SK-N-SH (cell line): ENCODE data around the gene GGT5. TPM values are rescaled to one million over a fixed set of nuclear protein-coding genes. Genes with fewer than 3 reads are reported as not detected.

Experiments
- CTCF ChIA-PET: fragments of 300-600, 350-600 bp; formaldehyde crosslinking; extraction: SDS; loops from one replicate; lab custom pipeline; 2021; lab: Yijun Ruan, JAX
- POLR2A ChIA-PET: fragments of 350-600 bp; sonication (Branson Sonifier 250); formaldehyde crosslinking; extraction: SDS; loops from one replicate; lab custom pipeline; 2020; ENCODE audit warnings: antibody characterized with exemption, inconsistent platforms; lab: Yijun Ruan, JAX
- DNase-seq: peaks from one replicate; pipeline ENCODE4 v3.0.0; 2012
- H2AFZ ChIP-seq: fragments of 200-600 bp; sonication (generic); 2 replicates; pipeline ENCODE4 v1.8.1; 2016; ENCODE audit warnings: antibody characterized with exemption, mild to moderate bottlenecking, low read depth
- H3F3A ChIP-seq: fragments of 200-600 bp; sonication (generic); replicated peaks from 2 replicates; pipeline ENCODE3; 2016; ENCODE audit warnings: antibody characterized with exemption, mild to moderate bottlenecking; ENCODE audit not compliant: insufficient read depth
- H3K27ac ChIP-seq, 2 experiments: fragments of 200-500 bp in 1 of 2; fragments of 200-600 bp in 1 of 2; sonication (Bioruptor generic) in 1 of 2; sonication (generic), shearing (Covaris generic) in 1 of 2; 2 replicates each; pipeline versions ENCODE4 v1.5.1 to v1.6.1; 2014 to 2016; ENCODE audit warnings: low read depth in 2 of 2, inconsistent platforms in 1 of 2, low read length in 1 of 2, mild to moderate bottlenecking in 1 of 2, mixed read lengths in 1 of 2
- H3K27me3 ChIP-seq: fragments of 200-600 bp; sonication (generic), shearing (Covaris generic); 2 replicates; pipeline ENCODE4 v1.6.1; 2016; ENCODE audit warnings: mixed run types; ENCODE audit not compliant: insufficient read depth
- H3K36me3 ChIP-seq, 2 experiments: fragments of 200-500 bp in 1 of 2; fragments of 200-600 bp in 1 of 2; sonication (Bioruptor generic) in 1 of 2; sonication (generic) in 1 of 2; replicated peaks in 1 of 2; 2 replicates each; pipeline versions ENCODE3 to v1.5.1; 2014 to 2016; ENCODE audit warnings: low read length in 1 of 2, mild to moderate bottlenecking in 1 of 2; ENCODE audit not compliant: insufficient read depth in 2 of 2, control insufficient read depth in 1 of 2
- H3K4me1 ChIP-seq, 2 experiments: fragments of 200-500 bp in 1 of 2; fragments of 200-600 bp in 1 of 2; sonication (Bioruptor generic) in 1 of 2; sonication (generic), shearing (Covaris generic) in 1 of 2; 2 replicates each; pipeline versions ENCODE4 v1.5.1 to v1.6.1; 2014 to 2016; ENCODE audit warnings: low read depth in 1 of 2, low read length in 1 of 2, mixed run types in 1 of 2; ENCODE audit not compliant: insufficient read depth in 2 of 2, control insufficient read depth in 1 of 2
- H3K4me2 ChIP-seq: fragments of 200-600 bp; sonication (generic), shearing (Covaris generic); 2 replicates; pipeline ENCODE4 v1.6.1; 2017; ENCODE audit warnings: mixed run types
- H3K4me3 ChIP-seq, 2 experiments: fragments of 200-500 bp in 1 of 2; fragments of 200-600 bp in 1 of 2; sonication (Bioruptor generic) in 1 of 2; sonication (generic), shearing (Covaris generic) in 1 of 2; 2 replicates each; pipeline versions ENCODE4 v1.5.1 to v1.8.1; 2014 to 2016; ENCODE audit warnings: low read depth in 2 of 2, inconsistent platforms in 1 of 2, low read length in 1 of 2, mild to moderate bottlenecking in 1 of 2, mixed read lengths in 1 of 2, moderate library complexity in 1 of 2
- H3K79me2 ChIP-seq: fragments of 200-600 bp; sonication (generic); 2 replicates; pipeline ENCODE4 v1.8.1; 2017; ENCODE audit warnings: mild to moderate bottlenecking; ENCODE audit not compliant: insufficient read depth
- H3K9ac ChIP-seq: fragments of 200-600 bp; sonication (generic); 2 replicates; pipeline ENCODE4 v1.6.1; 2017; ENCODE audit warnings: mixed run types
- H3K9me2 ChIP-seq: fragments of 200-600 bp; sonication (generic); 2 replicates; pipeline ENCODE4 v1.6.1; 2017; ENCODE audit warnings: mixed run types
- H3K9me3 ChIP-seq: fragments of 200-600 bp; sonication (generic); 2 replicates; pipeline ENCODE4 v1.6.1; 2017; ENCODE audit warnings: mixed run types, mild to moderate bottlenecking, moderate library complexity
- H4K20me1 ChIP-seq: fragments of 200-600 bp; sonication (generic); 2 replicates; pipeline ENCODE4 v1.6.1; 2017; ENCODE audit warnings: mild to moderate bottlenecking, mixed run types; ENCODE audit not compliant: insufficient read depth
- ELF1 ChIP-seq: IDR thresholded peaks from 2 replicates; pipeline ENCODE4 v1.4.0; 2012
- FOSL2 ChIP-seq: IDR thresholded peaks from 2 replicates; pipeline ENCODE4 v1.4.0; 2012; ENCODE audit warnings: low read depth, mild to moderate bottlenecking, moderate library complexity, borderline replicate concordance
- FOXJ3 ChIP-seq: sonication (generic); formaldehyde crosslinking; IDR thresholded peaks from 2 replicates; pipeline ENCODE4 v1.5.1; 2020; ENCODE audit warnings: mild to moderate bottlenecking, missing genetic modification reagents
- FOXM1 ChIP-seq: IDR thresholded peaks from 2 replicates; pipeline ENCODE4 v1.4.0; 2012; ENCODE audit warnings: low read depth, mild to moderate bottlenecking
- NFIC ChIP-seq: IDR thresholded peaks from 2 replicates; pipeline ENCODE4 v1.4.0; 2012; ENCODE audit warnings: borderline replicate concordance
- RXRA ChIP-seq: IDR thresholded peaks from 2 replicates; pipeline ENCODE4 v1.4.0; 2012; ENCODE audit warnings: low read depth, mild to moderate bottlenecking, borderline replicate concordance
- SMC3 ChIP-seq: IDR thresholded peaks from 2 replicates; pipeline ENCODE4 v1.6.1; 2012; ENCODE audit warnings: low read depth, low read length, improper control_type of control experiment
- TAF1 ChIP-seq: IDR thresholded peaks from 2 replicates; pipeline ENCODE4 v1.6.1; 2012; ENCODE audit warnings: low read depth, mild to moderate bottlenecking, low read length, moderate library complexity, borderline replicate concordance
- TCF12 ChIP-seq: IDR thresholded peaks from 2 replicates; pipeline ENCODE4 v1.4.0; 2012
- WGBS: methylation state at CpG from one replicate; pipeline ENCODE4 v1.1.6; 2017; ENCODE audit warnings: low lambda C conversion rate; 5-methylcytosine and 5-hydroxymethylcytosine counted together
- polyA plus RNA-seq, 3 experiments: library from polyadenylated mRNA; depleted of rRNA; stranded (reverse); fragments of >200 nt; gene quantifications; 2 replicates each; pipeline ENCODE4 v1.2.3, GENCODE V29; 2012
- TF ChIP-seq, protein P1 (sequence below): fragments of 200-600 bp; sonication (generic); IDR thresholded peaks from 2 replicates; pipeline ENCODE4 v1.6.1; 2017; ENCODE audit warnings: antibody characterized with exemption, mild to moderate bottlenecking, moderate library complexity
- TF ChIP-seq, protein P2 (sequence below): IDR thresholded peaks from 2 replicates; pipeline ENCODE4 v1.4.0; 2012; ENCODE audit warnings: low read depth, borderline replicate concordance
- TF ChIP-seq, protein P3 (sequence below): IDR thresholded peaks from 2 replicates; pipeline ENCODE4; 2012

The GGT5 gene
- polyA plus RNA-seq, 1 of the 3 experiments (the other 2 are of a cell fraction), result 4.6 TPM

DNA sequence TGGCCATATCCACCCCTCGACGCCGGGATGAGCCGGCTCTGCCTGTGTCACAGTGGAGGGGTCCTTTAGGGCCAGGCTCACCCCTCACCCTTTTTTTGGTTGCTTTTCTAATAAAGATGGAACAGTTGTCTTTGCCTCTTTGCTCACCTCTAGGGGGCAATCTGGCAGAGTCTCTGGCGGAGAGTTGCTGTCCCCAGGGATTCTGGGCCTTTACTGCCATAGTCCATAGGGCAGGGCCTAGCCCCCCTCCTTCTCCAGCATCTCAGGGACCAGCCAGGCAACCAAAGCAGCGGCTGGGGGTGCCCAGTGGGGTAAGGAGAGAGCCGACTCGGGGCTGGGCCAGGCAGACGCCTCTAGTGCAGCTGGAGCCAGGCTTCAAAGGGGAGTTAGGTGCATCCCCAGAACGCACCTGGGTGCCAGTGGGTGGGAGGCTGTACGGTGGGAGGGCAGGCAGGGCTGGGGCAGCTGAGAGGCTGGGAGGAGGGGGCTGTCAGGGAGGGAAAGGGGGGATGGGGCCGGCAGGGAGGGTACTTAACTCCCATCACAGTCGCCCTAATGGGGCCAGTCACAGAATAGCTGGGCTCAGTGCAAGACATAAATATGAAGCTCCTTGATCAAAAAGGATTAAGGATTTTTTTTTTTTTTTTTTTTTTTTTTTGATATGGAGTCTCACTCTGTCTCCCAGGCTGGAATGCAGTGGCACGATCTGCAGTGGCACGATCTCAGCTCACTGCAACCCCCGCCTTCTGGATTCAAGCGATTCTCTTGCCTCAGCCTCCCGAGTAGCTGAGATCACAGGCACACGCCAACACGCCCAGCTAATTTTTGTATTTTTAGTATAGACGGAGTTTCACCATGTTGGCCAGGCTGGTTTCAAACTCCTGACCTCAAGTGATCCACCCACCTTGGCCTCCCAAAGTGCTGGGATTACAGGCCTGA, 66.1 kb downstream of the GGT5 start:
- H3K9me2 ChIP-seq, result no peaks in the 10 kb centered on the region
- H4K20me1 ChIP-seq, result no peaks in the 10 kb centered on the region
- no peaks in the 10 kb centered on the region for H3K27me3 ChIP-seq
- H3K9me3 ChIP-seq, result no peaks in the 10 kb centered on the region
- H3K9ac ChIP-seq, result no peak overlapping the region
- H2AFZ ChIP-seq, result no peak overlapping the region
- DNase-seq, result peak; percentile 57
- peaks cover 0 to 20% of the 10 kb centered on the region in 2 experiments for H3K36me3 ChIP-seq
- no peak overlapping the region; a peak in 1 of 4 replicates for H3K4me3 ChIP-seq
- no peak overlapping the region for H3K27ac ChIP-seq
- no peak overlapping the region for H3K4me2 ChIP-seq
- no peaks in the 10 kb centered on the region for H3K79me2 ChIP-seq
- peaks cover 0 to 12% of the 10 kb centered on the region in 2 experiments; a peak in 1 of 4 replicates for H3K4me1 ChIP-seq
- POLR2A ChIA-PET, result no interaction called here
- WGBS, result 94% methylated on average over 20 of the region's 21 CpGs
- TF ChIP-seq FOXJ3, result no peak
- TF ChIP-seq, protein P1, sequence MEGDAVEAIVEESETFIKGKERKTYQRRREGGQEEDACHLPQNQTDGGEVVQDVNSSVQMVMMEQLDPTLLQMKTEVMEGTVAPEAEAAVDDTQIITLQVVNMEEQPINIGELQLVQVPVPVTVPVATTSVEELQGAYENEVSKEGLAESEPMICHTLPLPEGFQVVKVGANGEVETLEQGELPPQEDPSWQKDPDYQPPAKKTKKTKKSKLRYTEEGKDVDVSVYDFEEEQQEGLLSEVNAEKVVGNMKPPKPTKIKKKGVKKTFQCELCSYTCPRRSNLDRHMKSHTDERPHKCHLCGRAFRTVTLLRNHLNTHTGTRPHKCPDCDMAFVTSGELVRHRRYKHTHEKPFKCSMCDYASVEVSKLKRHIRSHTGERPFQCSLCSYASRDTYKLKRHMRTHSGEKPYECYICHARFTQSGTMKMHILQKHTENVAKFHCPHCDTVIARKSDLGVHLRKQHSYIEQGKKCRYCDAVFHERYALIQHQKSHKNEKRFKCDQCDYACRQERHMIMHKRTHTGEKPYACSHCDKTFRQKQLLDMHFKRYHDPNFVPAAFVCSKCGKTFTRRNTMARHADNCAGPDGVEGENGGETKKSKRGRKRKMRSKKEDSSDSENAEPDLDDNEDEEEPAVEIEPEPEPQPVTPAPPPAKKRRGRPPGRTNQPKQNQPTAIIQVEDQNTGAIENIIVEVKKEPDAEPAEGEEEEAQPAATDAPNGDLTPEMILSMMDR, result peak; percentile 52
- TF ChIP-seq SMC3, result 0 out of 2 replicates have a peak, but pooled peaks have one; percentile 4
- TF ChIP-seq, protein P2, sequence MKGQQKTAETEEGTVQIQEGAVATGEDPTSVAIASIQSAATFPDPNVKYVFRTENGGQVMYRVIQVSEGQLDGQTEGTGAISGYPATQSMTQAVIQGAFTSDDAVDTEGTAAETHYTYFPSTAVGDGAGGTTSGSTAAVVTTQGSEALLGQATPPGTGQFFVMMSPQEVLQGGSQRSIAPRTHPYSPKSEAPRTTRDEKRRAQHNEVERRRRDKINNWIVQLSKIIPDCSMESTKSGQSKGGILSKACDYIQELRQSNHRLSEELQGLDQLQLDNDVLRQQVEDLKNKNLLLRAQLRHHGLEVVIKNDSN, result no peak
- no peak for TF ChIP-seq FOXM1
- no peak for TF ChIP-seq ELF1
- peaks cover 5% of the 10 kb centered on the region for H3F3A ChIP-seq
- CTCF ChIA-PET, result interaction anchor here (0.8 to 3.2 kb wide), 6 partner anchors 11 to 194 kb away, joined by 3 to 24 read pairs (median 4); partner anchors contain the start of gene GGT5

DNA sequence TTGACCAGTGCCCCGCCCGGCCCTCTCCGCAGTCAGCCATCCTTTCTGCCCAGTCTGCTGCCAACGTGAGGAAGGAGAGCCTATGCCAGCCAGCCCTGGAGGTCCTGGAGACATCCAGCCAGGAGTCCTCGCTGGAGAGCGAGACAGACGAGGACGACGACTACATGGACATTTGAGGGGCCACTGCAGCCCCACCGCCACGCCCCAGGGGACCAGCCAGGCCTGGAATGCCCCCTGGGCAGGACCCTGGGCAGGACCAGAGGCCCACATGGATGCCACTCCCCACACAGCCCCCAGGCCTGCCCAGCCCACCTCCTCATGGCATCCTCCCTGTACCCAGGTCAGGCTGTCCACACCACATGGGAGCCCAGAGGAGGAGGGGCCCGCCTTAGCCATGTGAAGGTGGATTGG, 66.9 kb downstream of the GGT5 start:
- Histone ChIP-seq H3K79me2 (no peaks in the 10 kb centered on the region), H3K4me3 (no peak overlapping the region), H3K36me3 (peaks cover 0 to 24% of the 10 kb centered on the region in 2 experiments), H3K9me3 (no peaks in the 10 kb centered on the region), H3K27me3 (no peaks in the 10 kb centered on the region), H3K4me1 (peaks cover 0 to 12% of the 10 kb centered on the region in 2 experiments; a peak in 1 of 4 replicates), H3F3A (peaks cover 5% of the 10 kb centered on the region), H3K9ac (no peak overlapping the region), H3K9me2 (no peaks in the 10 kb centered on the region), H2AFZ (no peak overlapping the region), H3K4me2 (no peak overlapping the region), H4K20me1 (no peaks in the 10 kb centered on the region), H3K27ac (no peak overlapping the region)
- DNase-seq, result no peak
- POLR2A ChIA-PET, result no interaction called here
- CTCF ChIA-PET, result interaction anchor here (1.5 to 3.2 kb wide), 3 partner anchors 12 to 21 kb away, joined by 8 to 24 read pairs (median 10); no protein-coding TSS in a partner anchor
- TF ChIP-seq NFIC (no peak), TAF1 (no peak), FOSL2 (no peak), RXRA (no peak), TCF12 (no peak)
- TF ChIP-seq, protein P3, sequence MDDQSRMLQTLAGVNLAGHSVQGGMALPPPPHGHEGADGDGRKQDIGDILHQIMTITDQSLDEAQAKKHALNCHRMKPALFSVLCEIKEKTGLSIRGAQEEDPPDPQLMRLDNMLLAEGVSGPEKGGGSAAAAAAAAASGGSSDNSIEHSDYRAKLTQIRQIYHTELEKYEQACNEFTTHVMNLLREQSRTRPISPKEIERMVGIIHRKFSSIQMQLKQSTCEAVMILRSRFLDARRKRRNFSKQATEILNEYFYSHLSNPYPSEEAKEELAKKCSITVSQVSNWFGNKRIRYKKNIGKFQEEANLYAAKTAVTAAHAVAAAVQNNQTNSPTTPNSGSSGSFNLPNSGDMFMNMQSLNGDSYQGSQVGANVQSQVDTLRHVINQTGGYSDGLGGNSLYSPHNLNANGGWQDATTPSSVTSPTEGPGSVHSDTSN, result no peak
- no CpG with 5 or more reads among the region's 12 CpGs for WGBS
